NCI-H2081 treated with DMSO at 0.1 percent for 48 hours (cell line): ENCODE results near the gene AOC1.
"Not testable (repeated sequence)": the region's sequence is repeated elsewhere in the genome, so short reads cannot be mapped to it uniquely, and the experiment has no call there.

Experiments
- DNase-seq: peaks from one replicate; lab custom pipeline; 2025; lab: John Stamatoyannopoulos, UW

The AOC1 gene

GRCh38 chr7:150897502-150898474, 45.5 kb downstream of the AOC1 start:
- DNase-seq = no peak

- DNase-seq = peak; percentile 63
These were observed 46.2 kb downstream of the AOC1 start for GRCh38 chr7:150898475-150899011.

GRCh38 chr7:150900675-150901074, 48.4 kb downstream of the AOC1 start:
- DNase-seq = no peak

- DNase-seq = peak; percentile 65
These were observed 49.1 kb downstream of the AOC1 start for GRCh38 chr7:150901160-150902035.

- no peak for DNase-seq
These were observed 50.0 kb downstream of the AOC1 start for GRCh38 chr7:150902078-150903033.

- peak; percentile 57 for DNase-seq
These were observed 51.3 kb downstream of the AOC1 start for GRCh38 chr7:150903606-150904005.

GRCh38 chr7:150904011-150904909, 51.9 kb downstream of the AOC1 start:
- no peak for DNase-seq

GRCh38 chr7:150908173-150908572, 55.9 kb downstream of the AOC1 start:
- no peak for DNase-seq

GRCh38 chr7:150909200-150909995, 57.1 kb downstream of the AOC1 start:
- DNase-seq = no peak

- not testable (repeated sequence) for DNase-seq
These were observed 58.1 kb downstream of the AOC1 start for GRCh38 chr7:150910305-150910995.

GRCh38 chr7:150910996-150911422, 58.7 kb downstream of the AOC1 start:
- no peak for DNase-seq
